ENCODE measurements around the gene FTCDNL1. TPM values are rescaled to one million over a fixed set of nuclear protein-coding genes. Genes with fewer than 3 reads are reported as not detected.

FTCDNL1 gene
- total and polyA plus RNA-seq, 4 donors: 2.1 to 5.3 (median 4.1) TPM

DNA sequence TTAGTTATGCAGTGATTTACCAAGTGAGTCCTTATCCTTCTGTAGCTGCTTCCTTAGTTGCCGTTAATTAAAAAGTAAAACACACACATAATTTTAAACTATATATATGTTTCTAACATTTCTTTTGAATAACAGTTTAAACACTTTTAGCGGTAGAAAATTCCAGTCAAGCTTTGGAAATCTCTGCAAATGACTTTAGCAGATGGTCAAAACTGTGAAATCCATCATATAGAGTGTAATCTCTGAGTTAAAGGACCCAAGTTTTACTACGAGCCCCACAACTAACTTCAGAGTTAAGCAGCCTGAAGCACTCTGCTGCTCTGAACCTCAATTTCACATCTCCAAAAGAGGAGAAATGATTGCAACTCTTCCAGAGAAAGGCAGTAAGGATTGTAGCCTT, 96.2 kb downstream of the FTCDNL1 start:
- WGBS: 92% methylated on average over 3 of the region's 3 CpGs
- H3K27me3 ChIP-seq (ENCODE audit: control insufficient read depth in 4 of 4, insufficient read depth in 4 of 4, low read length in 3 of 4): no peaks in the 10 kb centered on the region
- H3K4me1 ChIP-seq (ENCODE audit: control insufficient read depth in 4 of 4, insufficient read depth in 4 of 4, low read length in 3 of 4): no peaks in the 10 kb centered on the region
- no peaks in the 10 kb centered on the region for H3K36me3 ChIP-seq (ENCODE audit: control insufficient read depth in 4 of 4, insufficient read depth in 3 of 4, low read depth in 1 of 4, low read length in 3 of 4)
- no peak for TF ChIP-seq YY1 (IDR thresholded peaks at IDR 0.05)
- no peak for TF ChIP-seq TAF1 (conservative IDR thresholded peaks at IDR 0.05)
- TF ChIP-seq, protein P1, sequence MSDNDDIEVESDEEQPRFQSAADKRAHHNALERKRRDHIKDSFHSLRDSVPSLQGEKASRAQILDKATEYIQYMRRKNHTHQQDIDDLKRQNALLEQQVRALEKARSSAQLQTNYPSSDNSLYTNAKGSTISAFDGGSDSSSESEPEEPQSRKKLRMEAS (IDR thresholded peaks at IDR 0.05): no peak
- TF ChIP-seq, protein P2, sequence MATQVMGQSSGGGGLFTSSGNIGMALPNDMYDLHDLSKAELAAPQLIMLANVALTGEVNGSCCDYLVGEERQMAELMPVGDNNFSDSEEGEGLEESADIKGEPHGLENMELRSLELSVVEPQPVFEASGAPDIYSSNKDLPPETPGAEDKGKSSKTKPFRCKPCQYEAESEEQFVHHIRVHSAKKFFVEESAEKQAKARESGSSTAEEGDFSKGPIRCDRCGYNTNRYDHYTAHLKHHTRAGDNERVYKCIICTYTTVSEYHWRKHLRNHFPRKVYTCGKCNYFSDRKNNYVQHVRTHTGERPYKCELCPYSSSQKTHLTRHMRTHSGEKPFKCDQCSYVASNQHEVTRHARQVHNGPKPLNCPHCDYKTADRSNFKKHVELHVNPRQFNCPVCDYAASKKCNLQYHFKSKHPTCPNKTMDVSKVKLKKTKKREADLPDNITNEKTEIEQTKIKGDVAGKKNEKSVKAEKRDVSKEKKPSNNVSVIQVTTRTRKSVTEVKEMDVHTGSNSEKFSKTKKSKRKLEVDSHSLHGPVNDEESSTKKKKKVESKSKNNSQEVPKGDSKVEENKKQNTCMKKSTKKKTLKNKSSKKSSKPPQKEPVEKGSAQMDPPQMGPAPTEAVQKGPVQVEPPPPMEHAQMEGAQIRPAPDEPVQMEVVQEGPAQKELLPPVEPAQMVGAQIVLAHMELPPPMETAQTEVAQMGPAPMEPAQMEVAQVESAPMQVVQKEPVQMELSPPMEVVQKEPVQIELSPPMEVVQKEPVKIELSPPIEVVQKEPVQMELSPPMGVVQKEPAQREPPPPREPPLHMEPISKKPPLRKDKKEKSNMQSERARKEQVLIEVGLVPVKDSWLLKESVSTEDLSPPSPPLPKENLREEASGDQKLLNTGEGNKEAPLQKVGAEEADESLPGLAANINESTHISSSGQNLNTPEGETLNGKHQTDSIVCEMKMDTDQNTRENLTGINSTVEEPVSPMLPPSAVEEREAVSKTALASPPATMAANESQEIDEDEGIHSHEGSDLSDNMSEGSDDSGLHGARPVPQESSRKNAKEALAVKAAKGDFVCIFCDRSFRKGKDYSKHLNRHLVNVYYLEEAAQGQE (IDR thresholded peaks at IDR 0.05): no peak
- TF ChIP-seq FOXA2 (IDR thresholded peaks at IDR 0.05): no peak
- TF ChIP-seq JUND (IDR thresholded peaks at IDR 0.05): no peak
- DNase-seq (ENCODE audit: low spot score): no peak
- H3K9me3 ChIP-seq (ENCODE audit: control insufficient read depth in 4 of 4, low read length in 3 of 4): peaks cover 0 to 3% (median 1%) of the 10 kb centered on the region in 4 donors
- no peak overlapping the region for H3K9ac ChIP-seq (ENCODE audit: low read depth in 1 of 2, low read length in 2 of 2)
- no peak overlapping the region for H3K4me3 ChIP-seq (ENCODE audit: low read depth in 1 of 3, low read length in 3 of 3)
- no peak overlapping the region for H3K27ac ChIP-seq (ENCODE audit: low read depth in 1 of 2, low read length in 2 of 2)

DNA sequence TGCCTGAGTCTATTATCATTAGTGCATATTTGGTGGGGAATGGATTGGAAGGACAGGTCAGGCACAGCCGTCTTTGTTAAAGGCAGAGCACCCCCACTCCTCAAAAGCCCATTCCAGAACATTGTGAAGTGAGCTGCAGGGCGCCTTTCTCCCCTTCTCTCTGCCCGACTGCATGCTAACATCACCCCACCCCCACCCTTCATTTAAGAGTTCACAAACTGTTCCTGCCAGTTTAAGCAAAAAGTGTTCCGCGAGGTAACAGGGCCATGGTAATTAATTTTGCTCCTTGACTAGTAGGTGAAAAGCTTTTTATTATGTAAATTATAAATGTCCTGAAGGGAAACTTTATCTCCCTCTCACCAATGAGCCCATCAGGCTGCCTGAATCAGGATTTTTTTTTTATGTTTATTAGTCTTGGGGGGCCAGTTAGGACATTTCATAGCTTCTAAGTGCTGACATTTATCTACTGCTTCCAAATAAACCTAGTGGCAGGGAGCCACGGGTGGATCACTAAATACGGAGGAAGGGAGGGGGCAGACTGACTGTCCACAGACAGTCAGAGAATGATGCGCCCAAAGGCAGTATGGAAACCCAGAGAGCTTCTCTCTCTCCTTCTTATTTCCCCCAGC, 99.4 kb downstream of the FTCDNL1 start:
- Histone ChIP-seq H3K27me3 (ENCODE audit: control insufficient read depth in 4 of 4, insufficient read depth in 4 of 4, low read length in 3 of 4) (no peaks in the 10 kb centered on the region), H3K27ac (ENCODE audit: low read depth in 1 of 2, low read length in 2 of 2) (no peak overlapping the region), H3K4me1 (ENCODE audit: control insufficient read depth in 4 of 4, insufficient read depth in 4 of 4, low read length in 3 of 4) (no peaks in the 10 kb centered on the region), H3K4me3 (ENCODE audit: low read depth in 1 of 3, low read length in 3 of 3) (no peak overlapping the region), H3K36me3 (ENCODE audit: control insufficient read depth in 4 of 4, insufficient read depth in 3 of 4, low read depth in 1 of 4, low read length in 3 of 4) (no peaks in the 10 kb centered on the region), H3K9me3 (ENCODE audit: control insufficient read depth in 4 of 4, low read length in 3 of 4) (peaks cover 0 to 3% (median 1%) of the 10 kb centered on the region in 4 donors), H3K9ac (ENCODE audit: low read depth in 1 of 2, low read length in 2 of 2) (no peak overlapping the region)
- WGBS: 78% methylated on average over 8 of the region's 8 CpGs
- TF ChIP-seq FOXA1 (IDR thresholded peaks at IDR 0.05) (no peak), JUND (IDR thresholded peaks at IDR 0.05) (no peak), YY1 (IDR thresholded peaks at IDR 0.05) (no peak), EGR1 (IDR thresholded peaks at IDR 0.05; ENCODE audit: low read depth in 2 of 2) (no peak)
- TF ChIP-seq, protein P2 (IDR thresholded peaks at IDR 0.05): no peak
- TF ChIP-seq, protein P3, sequence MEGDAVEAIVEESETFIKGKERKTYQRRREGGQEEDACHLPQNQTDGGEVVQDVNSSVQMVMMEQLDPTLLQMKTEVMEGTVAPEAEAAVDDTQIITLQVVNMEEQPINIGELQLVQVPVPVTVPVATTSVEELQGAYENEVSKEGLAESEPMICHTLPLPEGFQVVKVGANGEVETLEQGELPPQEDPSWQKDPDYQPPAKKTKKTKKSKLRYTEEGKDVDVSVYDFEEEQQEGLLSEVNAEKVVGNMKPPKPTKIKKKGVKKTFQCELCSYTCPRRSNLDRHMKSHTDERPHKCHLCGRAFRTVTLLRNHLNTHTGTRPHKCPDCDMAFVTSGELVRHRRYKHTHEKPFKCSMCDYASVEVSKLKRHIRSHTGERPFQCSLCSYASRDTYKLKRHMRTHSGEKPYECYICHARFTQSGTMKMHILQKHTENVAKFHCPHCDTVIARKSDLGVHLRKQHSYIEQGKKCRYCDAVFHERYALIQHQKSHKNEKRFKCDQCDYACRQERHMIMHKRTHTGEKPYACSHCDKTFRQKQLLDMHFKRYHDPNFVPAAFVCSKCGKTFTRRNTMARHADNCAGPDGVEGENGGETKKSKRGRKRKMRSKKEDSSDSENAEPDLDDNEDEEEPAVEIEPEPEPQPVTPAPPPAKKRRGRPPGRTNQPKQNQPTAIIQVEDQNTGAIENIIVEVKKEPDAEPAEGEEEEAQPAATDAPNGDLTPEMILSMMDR (IDR thresholded peaks at IDR 0.05; ENCODE audit: low read depth, low read length, missing input control): no peak
- TF ChIP-seq, protein P4, sequence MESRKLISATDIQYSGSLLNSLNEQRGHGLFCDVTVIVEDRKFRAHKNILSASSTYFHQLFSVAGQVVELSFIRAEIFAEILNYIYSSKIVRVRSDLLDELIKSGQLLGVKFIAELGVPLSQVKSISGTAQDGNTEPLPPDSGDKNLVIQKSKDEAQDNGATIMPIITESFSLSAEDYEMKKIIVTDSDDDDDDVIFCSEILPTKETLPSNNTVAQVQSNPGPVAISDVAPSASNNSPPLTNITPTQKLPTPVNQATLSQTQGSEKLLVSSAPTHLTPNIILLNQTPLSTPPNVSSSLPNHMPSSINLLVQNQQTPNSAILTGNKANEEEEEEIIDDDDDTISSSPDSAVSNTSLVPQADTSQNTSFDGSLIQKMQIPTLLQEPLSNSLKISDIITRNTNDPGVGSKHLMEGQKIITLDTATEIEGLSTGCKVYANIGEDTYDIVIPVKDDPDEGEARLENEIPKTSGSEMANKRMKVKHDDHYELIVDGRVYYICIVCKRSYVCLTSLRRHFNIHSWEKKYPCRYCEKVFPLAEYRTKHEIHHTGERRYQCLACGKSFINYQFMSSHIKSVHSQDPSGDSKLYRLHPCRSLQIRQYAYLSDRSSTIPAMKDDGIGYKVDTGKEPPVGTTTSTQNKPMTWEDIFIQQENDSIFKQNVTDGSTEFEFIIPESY (IDR thresholded peaks at IDR 0.05): no peak
- DNase-seq (ENCODE audit: low spot score): no peak

All from liver (tissue), 9 donors.